ENCODE results near the gene SUSD2.

GRCh38 chr22:24233816-24234215, 52.5 kb downstream of the SUSD2 start:
- no peak for TF ChIP-seq CTCF (IDR thresholded peaks at IDR 0.05 in 4 of 5, conservative IDR thresholded peaks at IDR 0.05 in 1 of 5)
- TF ChIP-seq POLR2A (IDR thresholded peaks at IDR 0.05) = no peak

All from gastrocnemius medialis (tissue), 4 donors.